Erythroblast (primary cell): ENCODE measurements around the gene GPR39.

Experiments used
- GATA1 ChIP-seq: IDR thresholded peaks from 2 replicates; pipeline ENCODE4 v1.6.1; 2011; ENCODE audit warnings: low read depth, mild to moderate bottlenecking, control low read depth, low read length, moderate library complexity
- POLR2A ChIP-seq: IDR thresholded peaks from 2 replicates; pipeline ENCODE4 v1.6.1; 2011; ENCODE audit warnings: mild to moderate bottlenecking, low read length

DNA sequence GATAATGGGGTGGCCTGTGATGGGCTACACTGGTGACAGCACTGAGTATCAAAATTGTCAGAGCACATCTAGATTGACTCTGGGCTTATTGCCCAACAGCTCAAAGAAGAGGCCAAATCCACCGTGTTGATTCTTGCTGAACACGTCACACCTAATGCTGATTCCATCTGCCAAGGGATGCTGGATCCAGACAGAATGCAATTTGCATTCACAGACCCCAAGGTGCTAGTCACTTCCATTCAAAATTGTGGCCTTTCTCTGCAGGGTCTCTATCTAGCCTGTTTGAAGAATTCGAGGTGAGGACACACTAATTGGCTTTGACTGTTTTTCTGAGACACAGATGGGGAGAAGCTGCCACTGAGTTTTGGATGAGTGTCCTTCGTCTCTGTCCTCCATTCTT lies 13.5 kb upstream of the GPR39 start:
- TF ChIP-seq POLR2A (no peak), GATA1 (no peak)
